Heart right ventricle (tissue), 16 donors: ENCODE results near the gene ALK. TPM values are rescaled to one million over a fixed set of nuclear protein-coding genes. Genes with fewer than 3 reads are reported as not detected.

Source experiments
- ATAC-seq, 8 donors: fragments of 200-7000 bp; cut with Tn5 transposase; one replicate each; pipeline ENCODE4 v1.9.1; 2020; ENCODE audit warnings: mild to moderate bottlenecking in 8 of 8, moderate library complexity in 8 of 8, moderate number of reproducible peaks in 1 of 8
- DNase-seq, 2 donors: peaks; one replicate each; pipeline ENCODE4 v3.0.0-alpha.2; 2020
- H3K27ac ChIP-seq, 10 donors: fragments of 200-600 bp; sonication (generic) in 2 of 10; one replicate each; pipeline versions ENCODE4 v1.5.0 to v1.8.0; 2020 to 2022; ENCODE audit warnings: mild to moderate bottlenecking in 3 of 10
- H3K27me3 ChIP-seq, 7 donors: fragments of 200-600 bp; one replicate each; pipeline ENCODE4 v1.8.0; 2021 to 2022; ENCODE audit warnings: mild to moderate bottlenecking in 2 of 7
- H3K36me3 ChIP-seq, 9 donors: fragments of 200-600 bp; sonication (generic) in 1 of 9; one replicate each; pipeline versions ENCODE4 v1.5.0 to v1.8.0; 2020 to 2022; ENCODE audit warnings: mild to moderate bottlenecking in 2 of 9
- H3K4me1 ChIP-seq, 9 donors: fragments of 200-600 bp; sonication (generic) in 1 of 9; one replicate each; pipeline versions ENCODE4 v1.5.0 to v1.8.0; 2020 to 2022; ENCODE audit warnings: mild to moderate bottlenecking in 4 of 9
- H3K4me3 ChIP-seq, 10 donors: fragments of 200-600 bp; sonication (generic) in 2 of 10; one replicate each; pipeline versions ENCODE4 v1.5.0 to v1.8.0; 2020 to 2022; ENCODE audit warnings: mild to moderate bottlenecking in 7 of 10, moderate library complexity in 2 of 10
- H3K9me3 ChIP-seq, 11 donors: fragments of 200-600 bp in 10 of 11; sonication (generic) in 2 of 11; one replicate each; pipeline versions ENCODE4 v1.5.0 to v1.8.0; 2013 to 2022; ENCODE audit warnings: mild to moderate bottlenecking in 2 of 11, control low read depth in 1 of 11, moderate library complexity in 1 of 11
- WGBS, 2 donors: extraction: QIAGEN DNeasy Blood & Tissue Kit; methylation state at CpG; one replicate each; pipeline ENCODE4 v1.1.7; 2013; ENCODE audit warnings: inconsistent platforms in 1 of 2; 5-methylcytosine and 5-hydroxymethylcytosine counted together
- intact Hi-C, 10 donors: fragments of 100-400 bp; cut with DNase I; formaldehyde crosslinking; loops; one replicate each; pipeline versions ENCODE4 v1.11.1 to v1.14.2; 2022
- polyA plus RNA-seq, 2 donors: library from polyadenylated mRNA; stranded (reverse); fragments of 200-250 nt; gene quantifications; one replicate each; pipeline ENCODE4 v1.2.3, GENCODE V29; 2013
- total RNA-seq, 10 donors: library from RNA; stranded (reverse); fragmentation: NEBNext Ultra II Directional in 3 of 10; extraction: Animal tissue kit (Norgen Biotek cat#: 25700) in 3 of 10; gene quantifications; one replicate each; pipeline versions ENCODE4 v1.2.1 to v1.2.4, GENCODE V29; 2021 to 2023
- TF ChIP-seq, protein P1 (sequence below), 9 donors: fragments of 200-600 bp; sonication (generic) in 2 of 9; IDR thresholded peaks; one replicate each; pipeline versions ENCODE4 v1.5.0 to v1.8.0; 2021 to 2022; ENCODE audit warnings: antibody characterized with exemption in 9 of 9, mild to moderate bottlenecking in 5 of 9, moderate library complexity in 1 of 9
- donor health status: Arrhythmogenic right ventricular cardiomyopathy.
- donor health status: ischemic (EF 13 %, LVEDD 7.1; RV severe dilation, severe dysfunction).
- donor health status: healthy with polysubstance abuse.
- donor health status: DM: no; HTN: yes; CAD: no.
- donor health status: DM: no; HTN: no; CAD: no.
- donor health status: ischemic (EF 25% LVEDD 6.9; RV normal size, moderate dysfunction).
- donor health status: ischemic (EF 25% LVEDD 5.7; RV mildly dilated, moderate dysfunction).
- donor health status: healthy.
- donor health status: DM: yes; HTN: yes; CAD: no.
- donor health status: Ischemic cardiomyopathy.
- donor health status: ischemic (EF 35%, LVEDD 5.7; RV mildly dilated, moderate dysfunction).
- donor health status: nonischemic (EF 11% LVEDD 7.7; RV severe dilation, severe dysfunction).
- donor health status: DM: yes; HTN: yes; CAD: no.
- donor health status: PGD.
- donor health status: ischemic (EF 29% LVEDD 5.4; RV normal size, mild dysfunction).
- donor health status: nonischemic (EF 23%, LVEDD 6.1; RV moderate dilation, normal function).

Gene ALK
- total and polyA plus RNA-seq, 12 donors = 0.01 to 0.24 (median 0.08) TPM; not detected in 7

- H3K9me3 ChIP-seq = peaks cover 0 to 9% (median 0%) of the 10 kb centered on the region in 11 donors
- DNase-seq (no peak), ATAC-seq (no peak)
- no peak overlapping the region for H3K27ac ChIP-seq
- TF ChIP-seq, protein P1, sequence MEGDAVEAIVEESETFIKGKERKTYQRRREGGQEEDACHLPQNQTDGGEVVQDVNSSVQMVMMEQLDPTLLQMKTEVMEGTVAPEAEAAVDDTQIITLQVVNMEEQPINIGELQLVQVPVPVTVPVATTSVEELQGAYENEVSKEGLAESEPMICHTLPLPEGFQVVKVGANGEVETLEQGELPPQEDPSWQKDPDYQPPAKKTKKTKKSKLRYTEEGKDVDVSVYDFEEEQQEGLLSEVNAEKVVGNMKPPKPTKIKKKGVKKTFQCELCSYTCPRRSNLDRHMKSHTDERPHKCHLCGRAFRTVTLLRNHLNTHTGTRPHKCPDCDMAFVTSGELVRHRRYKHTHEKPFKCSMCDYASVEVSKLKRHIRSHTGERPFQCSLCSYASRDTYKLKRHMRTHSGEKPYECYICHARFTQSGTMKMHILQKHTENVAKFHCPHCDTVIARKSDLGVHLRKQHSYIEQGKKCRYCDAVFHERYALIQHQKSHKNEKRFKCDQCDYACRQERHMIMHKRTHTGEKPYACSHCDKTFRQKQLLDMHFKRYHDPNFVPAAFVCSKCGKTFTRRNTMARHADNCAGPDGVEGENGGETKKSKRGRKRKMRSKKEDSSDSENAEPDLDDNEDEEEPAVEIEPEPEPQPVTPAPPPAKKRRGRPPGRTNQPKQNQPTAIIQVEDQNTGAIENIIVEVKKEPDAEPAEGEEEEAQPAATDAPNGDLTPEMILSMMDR (IDR thresholded peaks at IDR 0.05) = no peak
- no peaks in the 10 kb centered on the region for H3K36me3 ChIP-seq
- 87 to 92% methylated on average over 3 of the region's 3 CpGs for WGBS, 2 donors
- H3K4me1 ChIP-seq = no peaks in the 10 kb centered on the region
- no peak overlapping the region for H3K4me3 ChIP-seq
- intact Hi-C loops = no loop called here
- peaks cover 0 to 3% (median 0%) of the 10 kb centered on the region in 7 donors for H3K27me3 ChIP-seq
Measured at GRCh38 chr2:29482867-29483266, 438.5 kb downstream of the ALK start.

GRCh38 chr2:29482348-29482747 is 439.0 kb downstream of the ALK start:
- intact Hi-C loops = no loop called here

GRCh38 chr2:29481313-29481712 is 440.1 kb downstream of the ALK start:
- Histone ChIP-seq H3K27ac (no peak overlapping the region), H3K27me3 (peaks cover 0 to 4% (median 0%) of the 10 kb centered on the region in 7 donors), H3K4me3 (no peak overlapping the region), H3K9me3 (peaks cover 0 to 9% (median 0%) of the 10 kb centered on the region in 11 donors), H3K36me3 (no peaks in the 10 kb centered on the region), H3K4me1 (no peaks in the 10 kb centered on the region)
- TF ChIP-seq, protein P1 (IDR thresholded peaks at IDR 0.05) = no peak
- no peak for DNase-seq
- ATAC-seq = no peak
- intact Hi-C loops = no loop called here
- WGBS, 2 donors = 87 to 100% methylated on average over 1 of the region's 1 CpG

More at GRCh38 chr2:29482348-29482747, 439.0 kb downstream of the ALK start:
- Histone ChIP-seq H3K27ac (no peak overlapping the region), H3K36me3 (no peaks in the 10 kb centered on the region), H3K9me3 (peaks cover 0 to 9% (median 0%) of the 10 kb centered on the region in 11 donors), H3K4me1 (no peaks in the 10 kb centered on the region), H3K27me3 (peaks cover 0 to 4% (median 0%) of the 10 kb centered on the region in 7 donors), H3K4me3 (no peak overlapping the region)
- no peak for ATAC-seq
- TF ChIP-seq, protein P1 (IDR thresholded peaks at IDR 0.05) = no peak
- WGBS, 2 donors = 96 to 98% methylated on average over 2 of the region's 2 CpGs
- no peak for DNase-seq

DNA sequence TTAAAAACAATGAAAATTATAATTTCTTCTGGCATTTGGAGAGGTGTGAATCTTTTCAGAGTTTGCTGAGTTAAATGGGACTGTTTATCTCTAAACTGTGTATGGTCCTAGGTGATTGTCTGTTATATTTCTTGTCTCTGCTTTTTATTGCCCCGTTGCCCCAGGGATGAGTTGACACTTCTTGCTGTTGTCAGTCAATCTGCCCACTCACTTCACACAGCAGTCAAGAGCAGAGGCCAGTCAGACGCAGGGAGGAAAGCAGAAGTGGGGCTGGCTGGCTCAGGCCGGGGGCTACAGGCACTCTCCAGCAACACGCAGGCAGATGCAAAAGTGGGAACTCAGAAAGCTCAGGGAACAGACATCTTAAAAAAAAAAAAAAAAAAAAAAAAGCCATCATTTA is 441.0 kb downstream of the ALK start:
- DNase-seq = no peak
- 45 to 61% methylated on average over 4 of the region's 4 CpGs for WGBS, 2 donors
- H3K4me1 ChIP-seq = no peaks in the 10 kb centered on the region
- intact Hi-C loops = no loop called here
- no peak overlapping the region for H3K27ac ChIP-seq
- peaks cover 0 to 5% (median 0%) of the 10 kb centered on the region in 11 donors for H3K9me3 ChIP-seq
- no peak overlapping the region for H3K4me3 ChIP-seq
- TF ChIP-seq, protein P1 (IDR thresholded peaks at IDR 0.05) = no peak
- H3K27me3 ChIP-seq = peaks cover 0 to 4% (median 0%) of the 10 kb centered on the region in 7 donors
- no peak for ATAC-seq
- H3K36me3 ChIP-seq = no peaks in the 10 kb centered on the region
